SK-N-SH (cell line): ENCODE results near the gene CA5A.
"Not testable (repeated sequence)": the region's sequence is repeated elsewhere in the genome, so short reads cannot be mapped to it uniquely, and the experiment has no call there.

ENCODE experiments used
- MXI1 ChIP-seq: IDR thresholded peaks from 2 replicates; pipeline ENCODE4 v1.6.1; 2012; ENCODE audit warnings: mild to moderate bottlenecking, low read depth, low read length, improper control_type of control experiment
- POLR2AphosphoS5 ChIP-seq: IDR thresholded peaks from 2 replicates; pipeline ENCODE4 v1.6.1; 2012; ENCODE audit warnings: low read depth, low read length
- RCOR1 ChIP-seq: fragments of 150-350 bp; IDR thresholded peaks from 2 replicates; pipeline ENCODE4 v1.6.1; 2017; ENCODE audit warnings: antibody characterized with exemption, low read length
- TAF1 ChIP-seq: IDR thresholded peaks from 2 replicates; pipeline ENCODE4 v1.6.1; 2012; ENCODE audit warnings: low read depth, mild to moderate bottlenecking, low read length, moderate library complexity, borderline replicate concordance
- TEAD4 ChIP-seq: IDR thresholded peaks from 2 replicates; pipeline ENCODE4 v1.4.0; 2012; ENCODE audit warnings: mild to moderate bottlenecking, borderline replicate concordance; ENCODE audit not compliant: insufficient read depth
- YY1 ChIP-seq: IDR thresholded peaks from 2 replicates; pipeline ENCODE4 v1.4.0; 2012; ENCODE audit warnings: low read depth, mild to moderate bottlenecking
- TF ChIP-seq, protein P1 (sequence below): fragments of 200-600 bp; sonication (generic); IDR thresholded peaks from 2 replicates; pipeline ENCODE4 v1.6.1; 2017; ENCODE audit warnings: antibody characterized with exemption, mild to moderate bottlenecking, moderate library complexity
- TF ChIP-seq, protein P2 (sequence below): IDR thresholded peaks from 2 replicates; pipeline ENCODE4 v1.6.1; 2012; ENCODE audit warnings: mild to moderate bottlenecking, low read depth, low read length, moderate library complexity

DNA sequence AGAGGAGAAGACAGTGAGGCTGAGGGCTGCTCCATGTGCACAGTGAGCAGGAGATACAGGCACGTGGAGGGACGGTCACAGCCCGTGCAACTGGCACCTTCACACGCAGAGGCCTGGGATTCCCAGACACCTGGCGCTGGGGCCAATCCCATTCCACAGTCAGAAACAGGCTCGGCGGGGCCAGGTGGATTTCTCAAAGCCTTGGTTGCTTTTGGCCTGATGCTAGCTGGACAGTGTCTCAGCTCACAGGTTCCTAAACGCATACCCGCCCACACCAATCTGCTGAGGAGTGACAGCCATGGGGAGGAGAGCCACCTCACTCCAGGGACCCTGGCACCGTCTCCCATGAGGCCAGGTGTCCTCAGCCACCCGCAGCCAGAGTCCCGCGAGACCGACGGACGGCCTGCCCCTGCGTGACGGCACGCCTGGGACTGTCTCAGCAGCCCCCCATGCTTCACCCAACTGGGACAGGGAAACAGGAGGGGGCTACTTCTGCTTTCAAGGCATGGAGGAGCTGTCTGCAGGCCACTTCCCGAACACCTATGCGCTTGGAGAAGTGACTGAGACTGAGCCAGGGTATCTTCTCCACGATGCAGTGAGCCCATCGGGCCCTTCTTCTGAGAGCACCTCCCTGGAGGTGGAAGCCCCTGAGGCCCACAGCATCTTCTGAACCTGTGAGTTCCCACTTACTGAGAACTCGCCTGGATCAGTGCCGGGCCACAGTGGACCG lies 73.6 kb downstream of the CA5A start:
- TF ChIP-seq POLR2AphosphoS5, MXI1, RCOR1, TEAD4, TAF1, YY1: not testable (repeated sequence)
- TF ChIP-seq, protein P1, sequence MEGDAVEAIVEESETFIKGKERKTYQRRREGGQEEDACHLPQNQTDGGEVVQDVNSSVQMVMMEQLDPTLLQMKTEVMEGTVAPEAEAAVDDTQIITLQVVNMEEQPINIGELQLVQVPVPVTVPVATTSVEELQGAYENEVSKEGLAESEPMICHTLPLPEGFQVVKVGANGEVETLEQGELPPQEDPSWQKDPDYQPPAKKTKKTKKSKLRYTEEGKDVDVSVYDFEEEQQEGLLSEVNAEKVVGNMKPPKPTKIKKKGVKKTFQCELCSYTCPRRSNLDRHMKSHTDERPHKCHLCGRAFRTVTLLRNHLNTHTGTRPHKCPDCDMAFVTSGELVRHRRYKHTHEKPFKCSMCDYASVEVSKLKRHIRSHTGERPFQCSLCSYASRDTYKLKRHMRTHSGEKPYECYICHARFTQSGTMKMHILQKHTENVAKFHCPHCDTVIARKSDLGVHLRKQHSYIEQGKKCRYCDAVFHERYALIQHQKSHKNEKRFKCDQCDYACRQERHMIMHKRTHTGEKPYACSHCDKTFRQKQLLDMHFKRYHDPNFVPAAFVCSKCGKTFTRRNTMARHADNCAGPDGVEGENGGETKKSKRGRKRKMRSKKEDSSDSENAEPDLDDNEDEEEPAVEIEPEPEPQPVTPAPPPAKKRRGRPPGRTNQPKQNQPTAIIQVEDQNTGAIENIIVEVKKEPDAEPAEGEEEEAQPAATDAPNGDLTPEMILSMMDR, result not testable (repeated sequence)
- TF ChIP-seq, protein P2, sequence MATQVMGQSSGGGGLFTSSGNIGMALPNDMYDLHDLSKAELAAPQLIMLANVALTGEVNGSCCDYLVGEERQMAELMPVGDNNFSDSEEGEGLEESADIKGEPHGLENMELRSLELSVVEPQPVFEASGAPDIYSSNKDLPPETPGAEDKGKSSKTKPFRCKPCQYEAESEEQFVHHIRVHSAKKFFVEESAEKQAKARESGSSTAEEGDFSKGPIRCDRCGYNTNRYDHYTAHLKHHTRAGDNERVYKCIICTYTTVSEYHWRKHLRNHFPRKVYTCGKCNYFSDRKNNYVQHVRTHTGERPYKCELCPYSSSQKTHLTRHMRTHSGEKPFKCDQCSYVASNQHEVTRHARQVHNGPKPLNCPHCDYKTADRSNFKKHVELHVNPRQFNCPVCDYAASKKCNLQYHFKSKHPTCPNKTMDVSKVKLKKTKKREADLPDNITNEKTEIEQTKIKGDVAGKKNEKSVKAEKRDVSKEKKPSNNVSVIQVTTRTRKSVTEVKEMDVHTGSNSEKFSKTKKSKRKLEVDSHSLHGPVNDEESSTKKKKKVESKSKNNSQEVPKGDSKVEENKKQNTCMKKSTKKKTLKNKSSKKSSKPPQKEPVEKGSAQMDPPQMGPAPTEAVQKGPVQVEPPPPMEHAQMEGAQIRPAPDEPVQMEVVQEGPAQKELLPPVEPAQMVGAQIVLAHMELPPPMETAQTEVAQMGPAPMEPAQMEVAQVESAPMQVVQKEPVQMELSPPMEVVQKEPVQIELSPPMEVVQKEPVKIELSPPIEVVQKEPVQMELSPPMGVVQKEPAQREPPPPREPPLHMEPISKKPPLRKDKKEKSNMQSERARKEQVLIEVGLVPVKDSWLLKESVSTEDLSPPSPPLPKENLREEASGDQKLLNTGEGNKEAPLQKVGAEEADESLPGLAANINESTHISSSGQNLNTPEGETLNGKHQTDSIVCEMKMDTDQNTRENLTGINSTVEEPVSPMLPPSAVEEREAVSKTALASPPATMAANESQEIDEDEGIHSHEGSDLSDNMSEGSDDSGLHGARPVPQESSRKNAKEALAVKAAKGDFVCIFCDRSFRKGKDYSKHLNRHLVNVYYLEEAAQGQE, result not testable (repeated sequence)
